HCT116 (cell line): ENCODE measurements around the gene TEX22. TPM values are rescaled to one million over a fixed set of nuclear protein-coding genes. Genes with fewer than 3 reads are reported as not detected.

ENCODE experiments used
- ATAC-seq: fragments of 200-7000 bp; cut with Tn5 transposase; 2 replicates; pipeline ENCODE4 v1.9.1; 2020; ENCODE audit warnings: mild to moderate bottlenecking, moderate library complexity
- BruUV-seq: library from RNA; stranded (reverse); fragments of 400-500 nt; replicated peaks from 2 replicates; lab custom pipeline; 2021; lab: Mats Ljungman, UMichigan
- CTCF ChIA-PET: fragments of 300-600 bp; sonication (Branson Sonifier 250); formaldehyde crosslinking; loops from one replicate; lab custom pipeline; 2021; ENCODE audit warnings: antibody characterized with exemption; lab: Charles Lee
- POLR2A ChIA-PET: fragments of 300-600, 350-600 bp; sonication (Branson Sonifier 250); formaldehyde crosslinking; loops from one replicate; lab custom pipeline; 2021; ENCODE audit warnings: antibody characterized with exemption; lab: Charles Lee
- RAD21 ChIA-PET, 2 experiments: fragments of 300-600 bp; sonication (Branson Sonifier 250); formaldehyde crosslinking; loops; one replicate each; lab custom pipeline; 2023; ENCODE audit warnings: low total read pairs in 2 of 2; ENCODE audit not compliant: uncharacterized antibody in 2 of 2, unreplicated experiment in 2 of 2, low non-redundant PET in 1 of 2; lab: Charles Lee
- DNase-seq: peaks from one replicate; pipeline ENCODE4 v3.0.0-alpha.2; 2010; ENCODE audit warnings: low read depth, low spot score
- H2AFZ ChIP-seq: fragments of 200-600 bp; shearing (Covaris generic), sonication (generic); 2 replicates; pipeline ENCODE4 v1.6.1; 2017; ENCODE audit warnings: low read depth, mixed run types, mixed read lengths, antibody characterized with exemption, low read length; ENCODE audit not compliant: poor library complexity, severe bottlenecking
- H3K27ac ChIP-seq: 2 replicates; pipeline ENCODE4 v1.5.1; 2012; ENCODE audit warnings: low read depth, low read length
- H3K27me3 ChIP-seq: fragments of 200-600 bp; sonication (generic); 2 replicates; pipeline ENCODE4 v1.6.1; 2016; ENCODE audit warnings: mixed run types, low read length, mixed read lengths; ENCODE audit not compliant: insufficient read depth
- H3K36me3 ChIP-seq, 2 experiments: fragments of 200-500 bp in 1 of 2; fragments of 200-600 bp in 1 of 2; sonication (Bioruptor generic) in 1 of 2; sonication (generic) in 1 of 2; 2 replicates each; pipeline versions ENCODE4 v1.5.1 to v1.6.1; 2014 to 2016; ENCODE audit warnings: low read length in 2 of 2, inconsistent platforms in 1 of 2, mixed read lengths in 1 of 2, mixed run types in 1 of 2; ENCODE audit not compliant: insufficient read depth in 2 of 2, control insufficient read depth in 1 of 2
- H3K4me1 ChIP-seq, 2 experiments: fragments of 200-600 bp in 1 of 2; sonication (generic) in 1 of 2; 2 replicates each; pipeline versions ENCODE4 v1.5.1 to v1.6.1; 2012 to 2017; ENCODE audit warnings: low read length in 2 of 2, inconsistent platforms in 1 of 2, mild to moderate bottlenecking in 1 of 2, mixed read lengths in 1 of 2, mixed run types in 1 of 2, moderate library complexity in 1 of 2; ENCODE audit not compliant: insufficient read depth in 2 of 2, control insufficient read depth in 1 of 2
- H3K4me2 ChIP-seq: fragments of 200-600 bp; sonication (generic); 2 replicates; pipeline ENCODE4 v1.6.1; 2017; ENCODE audit warnings: mixed run types, low read length, mixed read lengths
- H3K4me3 ChIP-seq, 2 experiments: fragments of 200-600 bp in 1 of 2; sonication (generic) in 1 of 2; replicated peaks in 1 of 2; 2 replicates each; pipeline ENCODE4 v1.5.1; 2011 to 2016; ENCODE audit warnings: low read length in 2 of 2, control low read depth in 1 of 2, low read depth in 1 of 2, mild to moderate bottlenecking in 1 of 2, mixed read lengths in 1 of 2, mixed run types in 1 of 2
- H3K79me2 ChIP-seq: fragments of 200-600 bp; sonication (generic); 2 replicates; pipeline ENCODE4 v1.6.1; 2017; ENCODE audit warnings: mild to moderate bottlenecking, mixed run types, low read length, moderate library complexity, mixed read lengths; ENCODE audit not compliant: insufficient read depth
- H3K9ac ChIP-seq: fragments of 200-600 bp; sonication (generic); 2 replicates; pipeline ENCODE4 v1.6.1; 2016; ENCODE audit warnings: low read length, mixed read lengths
- H3K9me2 ChIP-seq: fragments of 200-600 bp; sonication (generic), shearing (Covaris generic); 2 replicates; pipeline ENCODE4 v1.6.1; 2017; ENCODE audit warnings: mixed run types, mild to moderate bottlenecking, moderate library complexity; ENCODE audit not compliant: insufficient read depth
- H3K9me3 ChIP-seq, 2 experiments: fragments of 200-500 bp in 1 of 2; fragments of 200-600 bp in 1 of 2; sonication (Bioruptor generic) in 1 of 2; sonication (generic) in 1 of 2; 2 replicates each; pipeline ENCODE4 v1.6.1; 2014 to 2017; ENCODE audit warnings: low read length in 2 of 2, mixed read lengths in 2 of 2, inconsistent platforms in 1 of 2, low read depth in 1 of 2, mild to moderate bottlenecking in 1 of 2, mixed run types in 1 of 2, moderate library complexity in 1 of 2; ENCODE audit not compliant: control insufficient read depth in 1 of 2, insufficient read depth in 1 of 2
- H4K20me1 ChIP-seq: fragments of 200-600 bp; sonication (generic), shearing (Covaris generic); 2 replicates; pipeline ENCODE4 v1.6.1; 2017; ENCODE audit warnings: mixed run types, mild to moderate bottlenecking, moderate library complexity; ENCODE audit not compliant: insufficient read depth
- ATF3 ChIP-seq: IDR thresholded peaks from 2 replicates; pipeline ENCODE4 v1.6.1; 2012
- CBX3 ChIP-seq: IDR thresholded peaks from 2 replicates; pipeline ENCODE4 v1.6.1; 2012; ENCODE audit warnings: low read depth
- CTCF ChIP-seq, 3 experiments: fragments of 200-600 bp in 1 of 3; sonication (generic) in 1 of 3; IDR thresholded peaks in 2 of 3; conservative IDR thresholded peaks in 1 of 3; 2 replicates each; pipeline ENCODE4 v1.5.1; 2012 to 2017; ENCODE audit warnings: low read depth in 2 of 3, low read length in 2 of 3, antibody characterized with exemption in 1 of 3, borderline replicate concordance in 1 of 3, control low read depth in 1 of 3, mild to moderate bottlenecking in 1 of 3, mixed read lengths in 1 of 3, mixed run types in 1 of 3, moderate library complexity in 1 of 3; ENCODE audit not compliant: insufficient read depth in 1 of 3
- EZH2 ChIP-seq: fragments of 200-600 bp; sonication (generic); IDR thresholded peaks from 2 replicates; pipeline ENCODE4 v1.6.1; 2017; ENCODE audit warnings: antibody characterized with exemption, mixed run types
- FOSL1 ChIP-seq: IDR thresholded peaks from 2 replicates; pipeline ENCODE4 v1.6.1; 2012; ENCODE audit warnings: low read depth
- POLR2A ChIP-seq: IDR thresholded peaks from 2 replicates; pipeline ENCODE4 v1.7.0; 2011; ENCODE audit warnings: borderline replicate concordance; ENCODE audit not compliant: insufficient read depth, insufficient read length; ENCODE audit errors: extremely low read depth
- RAD21 ChIP-seq: IDR thresholded peaks from 2 replicates; pipeline ENCODE4 v1.6.1; 2012; ENCODE audit warnings: low read depth, mild to moderate bottlenecking
- SRF ChIP-seq: IDR thresholded peaks from 2 replicates; pipeline ENCODE4 v1.6.1; 2012; ENCODE audit warnings: low read depth
- TCF7L2 ChIP-seq: IDR thresholded peaks from 2 replicates; pipeline ENCODE4 v1.7.0; 2011; ENCODE audit warnings: borderline replicate concordance, inconsistent platforms; ENCODE audit not compliant: insufficient read depth, insufficient read length; ENCODE audit errors: extremely low read depth
- ZFX ChIP-seq: fragments of 450-650 bp; IDR thresholded peaks from 2 replicates; pipeline ENCODE4 v1.6.1; 2017
- intact Hi-C: fragments of 100-400 bp; cut with micrococcal nuclease; formaldehyde crosslinking; loops from 2 replicates; pipeline ENCODE4 v1.10.0; 2022
- total RNA-seq: library from RNA; stranded (reverse); gene quantifications from one replicate; pipeline ENCODE4 v1.2.1, GENCODE V29; 2021; ENCODE audit not compliant: unreplicated experiment
- TF ChIP-seq, protein P1 (sequence below): IDR thresholded peaks from 2 replicates; pipeline ENCODE4 v1.6.1; 2012

TEX22 gene
- total RNA-seq, 1 experiment from 2014 or later: 3.8 TPM

DNA sequence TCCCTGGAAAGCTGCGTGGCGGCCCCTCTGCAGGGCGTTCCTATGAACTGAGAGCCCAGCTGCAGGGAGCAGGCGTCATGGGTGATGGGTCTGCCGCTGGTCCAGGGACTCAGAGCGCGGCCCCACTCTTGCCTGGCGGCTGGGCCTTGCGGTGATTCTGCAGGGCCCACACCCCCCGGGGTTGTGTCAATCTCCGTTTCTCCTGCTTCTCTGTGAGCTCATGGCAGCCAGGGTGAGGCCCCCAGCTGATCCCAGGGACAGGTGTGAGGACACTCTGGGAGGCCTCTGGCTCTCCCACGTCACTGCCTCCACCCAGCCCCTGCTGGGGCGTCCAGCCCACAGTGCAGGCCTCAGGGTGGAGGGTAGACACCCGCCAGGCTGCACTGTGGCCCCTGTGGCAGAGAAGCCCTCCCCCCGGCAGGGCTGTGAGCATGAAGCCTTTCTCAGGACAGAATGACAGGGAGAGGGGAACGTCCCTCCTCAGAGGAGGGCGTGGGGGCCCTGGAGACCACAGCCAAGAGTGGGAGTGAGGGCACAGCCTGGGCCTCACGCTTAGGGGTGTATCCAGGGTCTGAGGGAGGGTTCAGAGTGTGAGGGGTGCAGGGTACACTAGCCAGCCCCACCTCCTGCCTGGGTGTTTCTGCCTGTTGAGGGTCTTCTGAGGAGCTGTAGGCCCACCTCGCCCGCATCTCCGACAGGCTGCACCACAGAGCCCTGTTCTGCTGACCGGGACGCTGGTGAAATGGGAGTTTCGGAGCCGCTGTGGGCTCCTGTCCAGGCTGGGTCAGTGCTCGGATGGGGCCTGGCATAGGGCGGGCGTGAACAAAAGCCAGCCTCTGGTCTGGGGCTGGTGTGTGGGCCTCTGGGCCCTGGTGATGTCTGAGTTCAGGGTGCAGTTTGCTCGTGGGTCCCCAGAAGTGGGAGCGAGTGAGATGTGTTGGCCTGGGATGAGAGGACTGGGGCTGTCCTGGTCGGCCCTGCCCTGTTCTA is 49.6 kb downstream of the TEX22 start:
- no peak overlapping the region for H3K4me2 ChIP-seq
- peak; percentile 29 for ATAC-seq
- CTCF ChIA-PET: interaction anchor here (0.7 to 1.4 kb wide), 3 partner anchors 9 to 80 kb away, joined by 4 to 9 read pairs (median 4); no protein-coding TSS in a partner anchor
- no peak overlapping the region for H2AFZ ChIP-seq
- TF ChIP-seq ZFX: peak; percentile 17; the same call in 1 of the 2 replicates
- TF ChIP-seq, protein P1, sequence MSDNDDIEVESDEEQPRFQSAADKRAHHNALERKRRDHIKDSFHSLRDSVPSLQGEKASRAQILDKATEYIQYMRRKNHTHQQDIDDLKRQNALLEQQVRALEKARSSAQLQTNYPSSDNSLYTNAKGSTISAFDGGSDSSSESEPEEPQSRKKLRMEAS: no peak
- TF ChIP-seq FOSL1: no peak
- no peak for DNase-seq
- POLR2A ChIA-PET: no interaction called here
- no peaks in the 10 kb centered on the region for H3K4me1 ChIP-seq
- H4K20me1 ChIP-seq: no peaks in the 10 kb centered on the region
- H3K9ac ChIP-seq: no peak overlapping the region
- H3K4me3 ChIP-seq: no peak overlapping the region
- intact Hi-C loops: no loop called here
- H3K36me3 ChIP-seq: peaks cover 6 to 23% of the 10 kb centered on the region in 2 experiments; a peak in 3 of 4 replicates
- H3K27ac ChIP-seq: no peak overlapping the region; the same call in 1 of the 2 replicates
- RAD21 ChIA-PET: no interaction called here
- H3K27me3 ChIP-seq: no peaks in the 10 kb centered on the region
- no TSS peak for BruUV-seq
- no peaks in the 10 kb centered on the region for H3K9me3 ChIP-seq
- no peaks in the 10 kb centered on the region for H3K9me2 ChIP-seq
- peaks cover 20% of the 10 kb centered on the region; the same call in 1 of the 2 replicates for H3K79me2 ChIP-seq

- Histone ChIP-seq H3K4me2 (no peak overlapping the region), H3K27ac (no peak overlapping the region), H3K27me3 (no peaks in the 10 kb centered on the region), H3K9me3 (no peaks in the 10 kb centered on the region), H3K4me1 (no peaks in the 10 kb centered on the region), H4K20me1 (no peaks in the 10 kb centered on the region), H3K9ac (no peak overlapping the region), H3K9me2 (no peaks in the 10 kb centered on the region), H2AFZ (no peak overlapping the region), H3K79me2 (peaks cover 20% of the 10 kb centered on the region; the same call in 1 of the 2 replicates), H3K36me3 (peaks cover 6 to 22% of the 10 kb centered on the region in 2 experiments; a peak in 3 of 4 replicates), H3K4me3 (no peak overlapping the region)
- ATAC-seq: peak; percentile 88
- intact Hi-C loops: no loop called here
- RAD21 ChIA-PET: no interaction called here
- TF ChIP-seq, protein P1: no peak
- TF ChIP-seq EZH2: no peak
- no peak for TF ChIP-seq TCF7L2
- TF ChIP-seq POLR2A: no peak
- TF ChIP-seq CTCF (IDR thresholded peaks at IDR 0.05 in 2 of 3, conservative IDR thresholded peaks at IDR 0.05 in 1 of 3; ENCODE audit: borderline replicate concordance in 1 of 3, insufficient read depth in 1 of 3, low read depth in 2 of 3, low read length in 2 of 3): peak; percentile 58 to 85 (median 72); a peak in 5 of 6 replicates
- peak; percentile 61 for TF ChIP-seq RAD21
- no peak for TF ChIP-seq CBX3
- no peak for TF ChIP-seq SRF
- TF ChIP-seq ATF3: no peak
- no TSS peak for BruUV-seq
- CTCF ChIA-PET: interaction anchor here (0.7 to 1.4 kb wide), 3 partner anchors 9 to 80 kb away, joined by 4 to 9 read pairs (median 4); no protein-coding TSS in a partner anchor
- DNase-seq: no peak
- POLR2A ChIA-PET: no interaction called here
These were observed 50.4 kb downstream of the TEX22 start for GRCh38 chr14:105448706-105449111.
